ENCODE results near the gene IMMP2L. TPM values are rescaled to one million over a fixed set of nuclear protein-coding genes. Genes with fewer than 3 reads are reported as not detected.

Gene IMMP2L
- total and polyA plus RNA-seq, 4 donors: 24.3 to 32.9 (median 26.8) TPM

DNA sequence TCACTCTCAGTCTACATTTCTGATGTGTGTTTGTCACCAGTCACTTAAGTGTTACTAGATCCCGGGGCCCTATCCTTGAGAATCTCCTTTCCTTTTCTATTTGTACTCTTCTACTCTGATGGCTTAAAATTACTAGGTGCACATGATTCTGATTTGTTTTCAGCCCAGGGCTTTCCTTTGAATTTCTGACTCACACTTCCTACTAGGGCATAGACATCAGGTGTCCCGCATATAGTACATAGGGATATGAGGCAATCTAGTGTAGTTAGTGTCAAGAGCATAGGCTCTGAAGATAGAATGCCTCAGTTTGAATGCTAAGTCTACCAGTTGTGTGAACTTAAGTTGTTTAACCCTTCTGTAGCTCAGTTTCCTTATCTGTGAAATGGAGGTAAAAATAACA, 520.7 kb downstream of the IMMP2L start:
- DNase-seq: no peak
- Histone ChIP-seq H3K9me3 (ENCODE audit: control insufficient read depth, low read length) (no peaks in the 10 kb centered on the region), H3K27me3 (ENCODE audit: control insufficient read depth in 1 of 2, insufficient read depth in 2 of 2, low read length in 1 of 2) (no peaks in the 10 kb centered on the region), H3K36me3 (ENCODE audit: control insufficient read depth in 1 of 2, insufficient read depth in 2 of 2, low read length in 1 of 2) (no peaks in the 10 kb centered on the region), H3K4me1 (ENCODE audit: control insufficient read depth in 1 of 2, insufficient read depth in 2 of 2, low read length in 2 of 2) (peaks cover 0 to 2% of the 10 kb centered on the region in 2 donors), H3K27ac (ENCODE audit: low read depth in 1 of 2, low read length in 2 of 2) (no peak overlapping the region), H3K4me3 (ENCODE audit: low read length in 2 of 2) (no peak overlapping the region)
- intact Hi-C loops (cut with DNase I): no loop called here
- ATAC-seq (ENCODE audit: low FRiP score): no peak
- WGBS, 2 donors: 87 to 91% methylated on average over 2 of the region's 2 CpGs

DNA sequence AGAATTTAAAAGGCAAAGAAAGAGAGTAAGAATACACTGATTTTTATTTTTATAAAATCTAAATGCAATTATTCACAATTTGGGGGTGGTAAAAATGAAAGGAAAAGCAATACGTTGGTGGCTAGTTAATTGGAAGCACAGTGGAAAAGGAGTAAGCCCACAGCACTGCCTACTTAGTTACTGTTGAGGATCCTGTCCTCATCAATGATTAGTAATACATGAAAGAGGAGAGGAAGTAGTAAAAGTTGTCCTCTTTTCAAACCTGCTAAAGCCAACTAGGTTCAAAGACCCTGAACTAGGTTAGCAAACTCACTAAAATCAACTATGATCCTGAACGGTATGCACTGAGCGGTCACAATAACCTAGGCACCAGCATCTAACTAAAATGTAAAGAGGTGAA, 524.1 kb downstream of the IMMP2L start:
- no peaks in the 10 kb centered on the region for H3K4me1 ChIP-seq (ENCODE audit: control insufficient read depth in 1 of 2, insufficient read depth in 2 of 2, low read length in 2 of 2)
- ATAC-seq (ENCODE audit: low FRiP score) (no peak), DNase-seq (no peak)
- H3K4me3 ChIP-seq (ENCODE audit: low read length in 2 of 2): no peak overlapping the region
- no peaks in the 10 kb centered on the region for H3K27me3 ChIP-seq (ENCODE audit: control insufficient read depth in 1 of 2, insufficient read depth in 2 of 2, low read length in 1 of 2)
- WGBS, 2 donors: 84% methylated on average over 3 of the region's 3 CpGs
- H3K9me3 ChIP-seq (ENCODE audit: control insufficient read depth, low read length): no peaks in the 10 kb centered on the region
- H3K27ac ChIP-seq (ENCODE audit: low read depth in 1 of 2, low read length in 2 of 2): no peak overlapping the region
- intact Hi-C loops (cut with DNase I): no loop called here
- no peaks in the 10 kb centered on the region for H3K36me3 ChIP-seq (ENCODE audit: control insufficient read depth in 1 of 2, insufficient read depth in 2 of 2, low read length in 1 of 2)

DNA sequence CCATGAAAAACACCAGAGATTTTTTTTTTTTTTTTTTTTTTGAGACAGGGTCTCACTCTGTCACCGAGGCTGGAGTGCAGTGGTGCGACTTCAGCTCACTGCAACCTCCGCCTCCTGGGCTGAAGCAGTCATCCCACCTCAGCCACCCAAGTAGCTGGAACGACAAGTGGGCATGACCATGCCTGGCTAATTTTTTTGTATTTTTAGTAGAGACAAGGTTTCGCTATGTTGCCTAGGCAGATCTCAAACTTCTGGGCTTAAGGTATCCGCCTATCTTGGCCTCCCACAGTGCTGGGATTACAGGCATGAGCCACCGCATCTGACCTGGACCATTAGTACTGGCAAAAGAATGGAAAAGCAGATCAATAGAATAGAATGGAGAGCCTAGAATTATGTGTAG, 530.4 kb downstream of the IMMP2L start:
- DNase-seq: no peak
- no peaks in the 10 kb centered on the region for H3K27me3 ChIP-seq (ENCODE audit: control insufficient read depth in 1 of 2, insufficient read depth in 2 of 2, low read length in 1 of 2)
- intact Hi-C loops (cut with DNase I): no loop called here
- no peak overlapping the region for H3K4me3 ChIP-seq (ENCODE audit: low read length in 2 of 2)
- no peak for ATAC-seq (ENCODE audit: low FRiP score)
- peaks cover 0 to 2% of the 10 kb centered on the region in 2 donors for H3K4me1 ChIP-seq (ENCODE audit: control insufficient read depth in 1 of 2, insufficient read depth in 2 of 2, low read length in 2 of 2)
- H3K9me3 ChIP-seq (ENCODE audit: control insufficient read depth, low read length): no peaks in the 10 kb centered on the region
- no peak overlapping the region for H3K27ac ChIP-seq (ENCODE audit: low read depth in 1 of 2, low read length in 2 of 2)
- WGBS, 2 donors: 96 to 98% methylated on average over 7 of the region's 7 CpGs
- no peaks in the 10 kb centered on the region for H3K36me3 ChIP-seq (ENCODE audit: control insufficient read depth in 1 of 2, insufficient read depth in 2 of 2, low read length in 1 of 2)

DNA sequence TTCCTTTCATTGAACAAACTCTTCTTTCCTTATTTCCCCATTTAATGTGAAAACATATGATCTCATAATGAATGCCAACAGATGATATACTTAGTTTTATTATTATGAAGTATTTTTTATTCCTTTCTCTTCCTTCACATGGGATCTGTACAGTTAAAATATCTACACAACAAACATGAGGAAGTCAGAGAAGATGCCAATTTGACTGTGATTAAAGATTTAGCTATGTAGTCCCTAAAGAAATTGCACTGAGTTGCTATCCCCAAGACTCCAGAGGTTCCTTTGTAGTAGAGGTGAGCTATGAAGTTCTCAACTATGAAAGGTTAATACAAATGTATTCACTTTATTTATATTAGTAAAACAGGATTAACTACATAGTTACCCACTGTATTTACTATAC, 532.0 kb downstream of the IMMP2L start:
- DNase-seq (no peak), ATAC-seq (ENCODE audit: low FRiP score) (no peak)
- H3K36me3 ChIP-seq (ENCODE audit: control insufficient read depth in 1 of 2, insufficient read depth in 2 of 2, low read length in 1 of 2): no peaks in the 10 kb centered on the region
- intact Hi-C loops (cut with DNase I): no loop called here
- no peaks in the 10 kb centered on the region for H3K27me3 ChIP-seq (ENCODE audit: control insufficient read depth in 1 of 2, insufficient read depth in 2 of 2, low read length in 1 of 2)
- no peak overlapping the region for H3K4me3 ChIP-seq (ENCODE audit: low read length in 2 of 2)
- H3K27ac ChIP-seq (ENCODE audit: low read depth in 1 of 2, low read length in 2 of 2): no peak overlapping the region
- peaks cover 0 to 2% of the 10 kb centered on the region in 2 donors for H3K4me1 ChIP-seq (ENCODE audit: control insufficient read depth in 1 of 2, insufficient read depth in 2 of 2, low read length in 2 of 2)
- H3K9me3 ChIP-seq (ENCODE audit: control insufficient read depth, low read length): no peaks in the 10 kb centered on the region

DNA sequence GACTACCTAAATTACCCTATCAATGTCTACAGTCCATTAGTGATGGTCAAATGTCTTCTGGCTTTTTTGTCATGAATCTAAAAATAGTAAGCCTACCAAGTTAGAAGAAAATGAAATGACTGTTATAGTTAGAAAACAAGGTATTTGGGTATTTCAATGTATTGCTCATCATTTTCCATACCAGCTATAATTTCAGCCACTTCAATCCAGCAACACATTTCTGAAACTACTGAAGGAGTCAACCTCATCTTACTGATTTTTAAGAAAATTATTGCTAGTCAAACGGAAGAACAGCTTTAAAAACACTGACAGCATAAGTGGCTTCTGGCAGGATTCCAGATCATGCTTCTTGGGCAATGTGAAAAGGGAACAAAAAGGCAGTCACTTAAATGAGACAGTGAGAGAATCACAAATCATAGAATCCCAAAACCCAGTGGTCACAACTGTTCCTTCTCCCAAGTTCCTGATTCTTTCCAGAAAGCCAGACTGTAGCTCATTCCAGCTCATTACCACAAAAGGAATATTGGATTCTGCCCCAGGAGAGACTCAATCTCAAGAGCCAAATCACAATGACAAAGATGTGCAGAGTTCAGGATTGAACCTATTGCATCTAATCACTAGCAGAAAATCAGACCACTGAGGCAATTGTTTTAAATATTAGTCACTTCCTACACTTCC, 532.6 kb downstream of the IMMP2L start:
- ATAC-seq (ENCODE audit: low FRiP score): no peak
- H3K9me3 ChIP-seq (ENCODE audit: control insufficient read depth, low read length): no peaks in the 10 kb centered on the region
- no peaks in the 10 kb centered on the region for H3K27me3 ChIP-seq (ENCODE audit: control insufficient read depth in 1 of 2, insufficient read depth in 2 of 2, low read length in 1 of 2)
- DNase-seq: no peak
- no peaks in the 10 kb centered on the region for H3K36me3 ChIP-seq (ENCODE audit: control insufficient read depth in 1 of 2, insufficient read depth in 2 of 2, low read length in 1 of 2)
- WGBS, 2 donors: 8 to 10% methylated on average over 1 of the region's 1 CpG
- H3K27ac ChIP-seq (ENCODE audit: low read depth in 1 of 2, low read length in 2 of 2): no peak overlapping the region
- intact Hi-C loops (cut with DNase I): no loop called here
- no peak overlapping the region for H3K4me3 ChIP-seq (ENCODE audit: low read length in 2 of 2)
- H3K4me1 ChIP-seq (ENCODE audit: control insufficient read depth in 1 of 2, insufficient read depth in 2 of 2, low read length in 2 of 2): peaks cover 0 to 2% of the 10 kb centered on the region in 2 donors

DNA sequence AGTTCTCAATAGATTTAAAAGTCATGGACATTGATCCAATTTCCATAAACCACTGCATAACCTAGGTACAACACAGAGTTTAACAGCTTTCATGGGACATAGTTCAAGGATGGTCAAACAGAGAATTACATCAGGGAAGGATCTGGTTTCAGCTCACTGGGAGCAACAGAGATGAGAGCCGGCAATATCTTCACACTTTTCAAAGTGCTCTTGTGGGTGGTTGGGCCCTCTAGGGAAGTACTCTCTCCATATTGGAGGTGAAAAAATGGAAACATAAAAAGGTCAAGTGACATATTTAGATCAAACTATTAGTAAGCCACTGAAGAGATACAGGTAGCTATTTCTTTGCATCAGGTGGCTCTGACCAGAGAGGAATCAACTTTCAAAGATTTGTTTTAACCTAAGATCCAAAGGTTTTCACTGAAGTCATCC, 533.1 kb downstream of the IMMP2L start:
- no peaks in the 10 kb centered on the region for H3K9me3 ChIP-seq (ENCODE audit: control insufficient read depth, low read length)
- H3K27ac ChIP-seq (ENCODE audit: low read depth in 1 of 2, low read length in 2 of 2): no peak overlapping the region
- H3K27me3 ChIP-seq (ENCODE audit: control insufficient read depth in 1 of 2, insufficient read depth in 2 of 2, low read length in 1 of 2): no peaks in the 10 kb centered on the region
- DNase-seq (no peak), ATAC-seq (ENCODE audit: low FRiP score) (no peak)
- 92 to 95% methylated on average over 1 of the region's 1 CpG for WGBS, 2 donors
- H3K4me3 ChIP-seq (ENCODE audit: low read length in 2 of 2): no peak overlapping the region
- no peaks in the 10 kb centered on the region for H3K36me3 ChIP-seq (ENCODE audit: control insufficient read depth in 1 of 2, insufficient read depth in 2 of 2, low read length in 1 of 2)
- intact Hi-C loops (cut with DNase I): no loop called here
- peaks cover 0 to 2% of the 10 kb centered on the region in 2 donors for H3K4me1 ChIP-seq (ENCODE audit: control insufficient read depth in 1 of 2, insufficient read depth in 2 of 2, low read length in 2 of 2)

DNA sequence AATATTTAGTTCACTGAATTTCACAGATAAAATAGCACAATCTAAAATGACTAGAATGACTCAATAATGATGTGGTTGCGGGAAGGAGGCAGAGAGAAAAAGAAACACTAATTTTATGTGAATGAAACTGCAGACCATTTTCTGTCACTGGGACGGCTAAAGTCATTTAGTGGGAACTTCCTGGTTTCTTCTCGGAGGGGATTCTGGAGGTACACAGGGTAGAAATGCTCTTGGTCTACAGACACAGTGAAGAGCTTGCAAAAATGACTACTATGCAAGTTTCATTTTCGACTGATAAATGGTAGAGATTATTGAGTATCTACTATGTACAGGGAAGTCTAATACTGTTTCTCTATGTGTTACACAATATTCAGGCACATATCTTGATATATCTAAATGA, 534.9 kb downstream of the IMMP2L start:
- DNase-seq: no peak
- Histone ChIP-seq H3K4me1 (ENCODE audit: control insufficient read depth in 1 of 2, insufficient read depth in 2 of 2, low read length in 2 of 2) (peaks cover 0 to 2% of the 10 kb centered on the region in 2 donors), H3K27ac (ENCODE audit: low read depth in 1 of 2, low read length in 2 of 2) (no peak overlapping the region), H3K27me3 (ENCODE audit: control insufficient read depth in 1 of 2, insufficient read depth in 2 of 2, low read length in 1 of 2) (no peaks in the 10 kb centered on the region), H3K9me3 (ENCODE audit: control insufficient read depth, low read length) (no peaks in the 10 kb centered on the region), H3K4me3 (ENCODE audit: low read length in 2 of 2) (no peak overlapping the region), H3K36me3 (ENCODE audit: control insufficient read depth in 1 of 2, insufficient read depth in 2 of 2, low read length in 1 of 2) (no peaks in the 10 kb centered on the region)
- ATAC-seq (ENCODE audit: low FRiP score): no peak
- intact Hi-C loops (cut with DNase I): no loop called here
- 92% methylated on average over 4 of the region's 4 CpGs for WGBS, 2 donors

DNA sequence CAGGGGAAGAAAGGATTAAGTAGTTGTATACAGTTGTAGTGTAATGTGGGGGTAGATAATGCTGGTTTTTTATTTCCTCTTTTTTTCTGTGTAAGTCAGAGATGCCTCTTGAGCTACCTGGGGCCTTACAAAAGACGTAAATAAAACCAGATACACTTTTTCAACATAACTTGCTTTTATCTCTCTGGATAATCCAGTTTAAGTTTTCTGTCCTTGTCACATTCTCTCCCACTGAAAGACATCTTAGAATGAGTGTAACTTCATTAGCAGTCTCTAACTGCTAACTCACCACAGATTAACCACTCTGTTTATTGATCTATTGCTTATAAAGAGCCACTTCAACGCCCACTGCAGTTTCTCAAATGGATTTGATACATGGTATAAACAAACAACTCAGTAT, 535.5 kb downstream of the IMMP2L start:
- WGBS, 2 donors: 87 to 94% methylated on average over 2 of the region's 2 CpGs
- peaks cover 0 to 2% of the 10 kb centered on the region in 2 donors for H3K4me1 ChIP-seq (ENCODE audit: control insufficient read depth in 1 of 2, insufficient read depth in 2 of 2, low read length in 2 of 2)
- H3K36me3 ChIP-seq (ENCODE audit: control insufficient read depth in 1 of 2, insufficient read depth in 2 of 2, low read length in 1 of 2): no peaks in the 10 kb centered on the region
- DNase-seq (no peak), ATAC-seq (ENCODE audit: low FRiP score) (no peak)
- no peaks in the 10 kb centered on the region for H3K9me3 ChIP-seq (ENCODE audit: control insufficient read depth, low read length)
- no peak overlapping the region for H3K4me3 ChIP-seq (ENCODE audit: low read length in 2 of 2)
- intact Hi-C loops (cut with DNase I): no loop called here
- H3K27ac ChIP-seq (ENCODE audit: low read depth in 1 of 2, low read length in 2 of 2): no peak overlapping the region
- no peaks in the 10 kb centered on the region for H3K27me3 ChIP-seq (ENCODE audit: control insufficient read depth in 1 of 2, insufficient read depth in 2 of 2, low read length in 1 of 2)

DNA sequence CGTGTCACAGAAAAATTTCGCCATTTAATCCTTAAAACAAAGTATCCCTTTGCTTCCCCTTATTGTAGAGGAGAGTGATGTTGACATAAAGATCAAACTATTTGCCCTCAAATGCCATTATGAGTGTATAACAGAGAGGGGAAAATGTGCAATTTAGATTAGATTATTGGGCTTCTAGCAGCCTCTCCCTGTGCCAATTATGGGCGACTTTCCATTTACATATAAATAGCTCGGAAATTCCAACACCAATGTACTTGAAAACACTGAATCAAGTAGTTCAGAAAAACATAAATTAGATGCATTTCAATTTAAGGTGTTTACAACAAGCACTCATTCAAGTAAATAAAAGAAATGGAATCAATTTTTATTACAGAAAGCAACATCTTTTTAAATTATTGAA, 535.9 kb downstream of the IMMP2L start:
- WGBS, 2 donors: 68 to 72% methylated on average over 4 of the region's 4 CpGs
- DNase-seq (no peak), ATAC-seq (ENCODE audit: low FRiP score) (no peak)
- intact Hi-C loops (cut with DNase I): no loop called here
- Histone ChIP-seq H3K27me3 (ENCODE audit: control insufficient read depth in 1 of 2, insufficient read depth in 2 of 2, low read length in 1 of 2) (no peaks in the 10 kb centered on the region), H3K4me1 (ENCODE audit: control insufficient read depth in 1 of 2, insufficient read depth in 2 of 2, low read length in 2 of 2) (peaks cover 0 to 2% of the 10 kb centered on the region in 2 donors), H3K4me3 (ENCODE audit: low read length in 2 of 2) (no peak overlapping the region), H3K9me3 (ENCODE audit: control insufficient read depth, low read length) (no peaks in the 10 kb centered on the region), H3K36me3 (ENCODE audit: control insufficient read depth in 1 of 2, insufficient read depth in 2 of 2, low read length in 1 of 2) (no peaks in the 10 kb centered on the region), H3K27ac (ENCODE audit: low read depth in 1 of 2, low read length in 2 of 2) (no peak overlapping the region)
